AG04450 (cell line): ENCODE data around the gene SLC13A4. TPM values are rescaled to one million over a fixed set of nuclear protein-coding genes. Genes with fewer than 3 reads are reported as not detected.

Experiments
- CTCF ChIA-PET: fragments of 300-600, 350-600 bp; formaldehyde crosslinking; extraction: SDS; loops from one replicate; lab custom pipeline; 2022; ENCODE audit warnings: antibody characterized with exemption, inconsistent platforms; lab: Charles Lee
- POLR2A ChIA-PET: fragments of 350-600 bp; formaldehyde crosslinking; extraction: SDS; loops from one replicate; lab custom pipeline; 2021; ENCODE audit warnings: antibody characterized with exemption, inconsistent platforms; lab: Yijun Ruan, JAX
- DNase-seq: peaks from one replicate; pipeline ENCODE4 v3.0.0-alpha.2; 2011; ENCODE audit warnings: low read depth, low spot score
- H3K27ac ChIP-seq: one replicate; pipeline ENCODE4 v1.5.1; 2012; ENCODE audit warnings: low read depth, low read length, control low read depth
- H3K27me3 ChIP-seq: one replicate; pipeline ENCODE4 v1.6.0; 2012; ENCODE audit warnings: low read length; ENCODE audit not compliant: control insufficient read depth, insufficient read depth
- H3K4me3 ChIP-seq: 2 replicates; pipeline ENCODE4 v1.5.1; 2011; ENCODE audit warnings: mild to moderate bottlenecking, low read depth, low read length, control low read depth
- H3K9me3 ChIP-seq: 2 replicates; pipeline ENCODE4 v1.5.1; 2012; ENCODE audit warnings: low read length; ENCODE audit not compliant: control insufficient read depth, insufficient read depth
- CTCF ChIP-seq: IDR thresholded peaks from 2 replicates; pipeline ENCODE4 v1.5.1; 2011; ENCODE audit warnings: low read depth, low read length, control low read depth, inconsistent platforms
- polyA plus RNA-seq: library from polyadenylated mRNA; depleted of rRNA; stranded (reverse); fragments of >200 nt; gene quantifications from 2 replicates; pipeline ENCODE4 v1.2.3, GENCODE V29; 2011

The SLC13A4 gene
- polyA plus RNA-seq, 1 experiment, result 0.09 TPM

- DNase-seq, result no peak
- CTCF ChIA-PET, result interaction anchor here (1.1 kb wide), 1 partner anchor 21 kb away, joined by 3 read pairs; no protein-coding TSS in a partner anchor
- H3K27ac ChIP-seq, result no peak overlapping the region
- H3K9me3 ChIP-seq, result no peaks in the 10 kb centered on the region; the same call in 1 of the 2 replicates
- H3K27me3 ChIP-seq, result no peaks in the 10 kb centered on the region
- no peak for TF ChIP-seq CTCF
- POLR2A ChIA-PET, result no interaction called here
- H3K4me3 ChIP-seq, result no peak overlapping the region
Observed at GRCh38 chr7:135731131-135731530, 3.1 kb upstream of the SLC13A4 start.

- no peak overlapping the region for H3K4me3 ChIP-seq
- H3K27me3 ChIP-seq, result no peaks in the 10 kb centered on the region
- POLR2A ChIA-PET, result no interaction called here
- DNase-seq, result no peak
- no peak for TF ChIP-seq CTCF
- H3K9me3 ChIP-seq, result no peaks in the 10 kb centered on the region; the same call in 1 of the 2 replicates
- CTCF ChIA-PET, result no interaction called here
- no peak overlapping the region for H3K27ac ChIP-seq
Observed at GRCh38 chr7:135729230-135729629, 1.2 kb upstream of the SLC13A4 start.

GRCh38 chr7:135726911-135727673 lies 894 bp downstream of the SLC13A4 start:
- TF ChIP-seq CTCF, result no peak

GRCh38 chr7:135726276-135726788 lies 1.7 kb downstream of the SLC13A4 start:
- no peak overlapping the region for H3K27ac ChIP-seq
- no peak overlapping the region for H3K4me3 ChIP-seq
- no peaks in the 10 kb centered on the region for H3K9me3 ChIP-seq
- no peaks in the 10 kb centered on the region for H3K27me3 ChIP-seq
- no peak for DNase-seq
- CTCF ChIA-PET, result interaction anchor here (1.3 kb wide), 1 partner anchor 54 kb away, joined by 4 read pairs; no protein-coding TSS in a partner anchor
- TF ChIP-seq CTCF, result no peak
- POLR2A ChIA-PET, result no interaction called here

More at GRCh38 chr7:135726911-135727673, 894 bp downstream of the SLC13A4 start:
- Histone ChIP-seq H3K4me3 (no peak overlapping the region), H3K27ac (no peak overlapping the region), H3K9me3 (no peaks in the 10 kb centered on the region), H3K27me3 (no peaks in the 10 kb centered on the region)
- ChIA-PET POLR2A (no interaction called here), CTCF (interaction anchor here (0.6 to 1.9 kb wide), 2 partner anchors 17 to 975 kb away, joined by 5 read pairs; no protein-coding TSS in a partner anchor)
- no peak for DNase-seq

GRCh38 chr7:135723411-135723810 lies 4.6 kb downstream of the SLC13A4 start:
- H3K9me3 ChIP-seq, result no peaks in the 10 kb centered on the region
- TF ChIP-seq CTCF, result no peak
- H3K4me3 ChIP-seq, result no peak overlapping the region
- no peak for DNase-seq
- no peak overlapping the region for H3K27ac ChIP-seq
- H3K27me3 ChIP-seq, result no peaks in the 10 kb centered on the region
- POLR2A ChIA-PET, result no interaction called here
- CTCF ChIA-PET, result interaction anchor here (0.7 to 1.4 kb wide), 2 partner anchors 28 to 102 kb away, joined by 3 to 4 read pairs; no protein-coding TSS in a partner anchor
